HG03103 (cell line): ENCODE measurements around the gene NPR1.
"Not testable (repeated sequence)": the region's sequence is repeated elsewhere in the genome, so short reads cannot be mapped to it uniquely, and the experiment has no call there.

ENCODE experiments used
- ATAC-seq: cut with Tn5 transposase; IDR thresholded peaks from one replicate; pipeline ENCODE4 v1.9.1; 2021; ENCODE audit warnings: low read depth; ENCODE audit not compliant: unreplicated experiment

NPR1 gene

DNA sequence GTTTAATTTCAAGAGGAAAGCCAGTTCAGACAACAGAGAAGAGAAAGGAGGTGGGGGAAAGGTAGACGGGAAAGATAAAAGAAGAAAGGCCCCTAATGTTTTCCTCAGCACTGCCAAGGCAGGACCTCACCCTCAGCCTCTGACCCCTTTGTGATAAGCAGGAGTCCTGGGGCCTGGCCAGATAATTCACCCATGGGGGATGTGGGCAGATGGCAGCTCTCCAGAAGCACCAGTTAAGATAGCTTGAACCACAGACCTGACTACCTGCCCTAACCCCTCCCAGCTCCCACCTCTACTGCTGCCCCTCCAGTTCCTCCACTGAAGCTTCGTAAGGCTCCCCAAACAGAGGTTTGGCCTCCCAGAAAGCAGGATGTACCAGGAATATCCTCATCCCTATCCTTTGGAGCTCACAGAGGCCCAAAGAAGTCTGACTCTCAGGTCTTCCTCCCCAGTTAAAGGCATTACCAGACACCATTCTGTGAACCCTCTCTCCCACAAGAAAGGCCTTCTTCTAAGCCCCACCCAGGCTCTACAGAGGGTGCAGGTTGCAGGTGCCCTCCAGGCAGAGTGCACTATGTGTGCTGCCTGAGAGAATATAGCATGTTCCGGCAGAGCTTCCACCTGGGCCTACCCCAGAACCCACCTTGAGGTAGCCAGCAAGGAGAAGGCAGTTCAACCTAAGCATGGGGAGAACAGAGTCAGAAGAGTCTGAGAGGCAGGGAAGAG is 29.2 kb upstream of the NPR1 start:
- no peak for ATAC-seq

DNA sequence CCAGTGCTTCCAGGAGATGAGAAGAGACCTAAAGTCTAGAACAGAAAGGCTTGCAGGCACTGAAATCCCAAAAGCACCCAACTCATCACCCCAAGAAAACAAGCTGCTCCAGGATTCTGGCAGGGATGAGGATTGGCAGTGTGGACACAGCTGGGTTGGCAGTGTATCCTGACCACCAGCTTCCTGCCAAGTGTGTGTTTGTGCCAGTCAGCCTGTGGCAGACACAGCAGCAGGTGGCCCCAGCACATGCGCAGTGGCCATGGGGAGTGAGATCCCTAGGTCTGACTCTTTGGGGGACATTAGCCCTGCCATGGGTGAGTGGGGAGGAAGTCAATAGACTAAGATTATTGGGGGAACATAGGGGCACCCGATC is 28.6 kb upstream of the NPR1 start:
- no peak for ATAC-seq

DNA sequence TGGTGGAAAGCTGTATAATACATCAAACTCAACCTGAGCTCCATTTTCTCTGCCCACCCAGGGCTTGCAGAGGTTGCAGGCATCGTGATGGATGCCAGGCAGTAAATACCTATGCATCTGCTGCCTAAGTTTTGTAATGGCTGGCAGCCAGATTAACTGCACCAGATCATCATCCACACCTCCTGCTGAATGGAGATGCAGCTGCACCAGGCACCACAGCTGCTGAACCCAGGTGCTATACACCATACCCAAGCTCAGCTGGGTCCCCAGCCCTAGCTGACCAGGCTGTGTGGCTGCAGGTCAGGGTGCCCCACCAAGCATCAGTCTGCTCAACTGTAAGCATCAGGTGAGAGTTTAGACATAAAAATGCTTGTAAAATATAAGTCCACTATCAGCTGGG is 26.7 kb upstream of the NPR1 start:
- no peak for ATAC-seq

DNA sequence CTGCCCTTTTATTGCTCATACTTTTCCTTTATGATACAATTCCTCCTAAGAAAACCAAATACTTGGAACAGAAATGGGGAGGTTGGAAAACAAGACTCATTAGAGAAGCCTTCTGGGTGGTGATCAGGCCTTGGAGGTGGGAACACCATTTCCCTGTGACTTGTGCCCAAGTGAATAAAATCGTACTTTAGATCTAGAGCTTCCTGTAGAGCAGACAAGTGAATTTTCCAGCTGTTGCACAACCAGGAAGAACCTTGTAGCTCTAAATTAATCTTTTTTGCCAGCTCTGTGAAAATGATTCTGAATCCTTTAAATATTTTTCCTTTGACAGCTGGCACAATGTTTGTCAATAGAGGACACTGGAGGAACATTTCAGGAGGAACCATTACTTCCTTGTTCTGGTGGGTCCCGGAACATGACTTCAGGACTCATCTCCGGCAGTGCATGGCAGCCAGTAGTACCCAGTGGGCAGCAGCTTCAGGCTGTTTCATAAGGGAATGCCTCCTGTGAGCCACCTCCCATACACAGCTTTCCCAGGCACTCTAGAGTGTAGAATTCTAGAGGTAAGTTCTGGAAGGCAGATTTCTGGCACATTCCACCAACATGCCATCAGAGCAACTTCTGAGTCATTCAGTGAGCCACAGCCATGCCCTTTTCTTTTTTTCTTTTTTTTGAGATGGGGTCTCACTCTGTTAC is 25.5 kb upstream of the NPR1 start:
- ATAC-seq: no peak

DNA sequence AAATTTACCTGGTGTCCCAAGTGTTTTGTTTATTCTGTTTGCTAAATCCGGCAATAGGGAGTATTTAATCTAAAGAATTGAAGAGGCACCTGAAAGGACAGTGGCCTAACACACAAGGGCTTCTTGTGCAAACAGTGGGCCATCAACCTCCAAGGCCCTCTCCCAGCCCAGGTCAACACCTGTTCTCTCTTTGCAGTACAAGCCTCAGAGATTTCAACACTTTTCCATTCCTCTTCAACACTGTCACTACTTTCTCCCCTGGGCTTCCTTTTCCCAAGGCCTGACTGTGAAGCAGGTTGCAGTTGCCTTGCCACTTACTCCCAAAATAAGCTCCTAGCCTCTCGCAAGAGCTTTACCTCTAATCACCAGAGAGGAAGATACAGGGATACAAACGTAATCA is 23.2 kb upstream of the NPR1 start:
- no peak for ATAC-seq

DNA sequence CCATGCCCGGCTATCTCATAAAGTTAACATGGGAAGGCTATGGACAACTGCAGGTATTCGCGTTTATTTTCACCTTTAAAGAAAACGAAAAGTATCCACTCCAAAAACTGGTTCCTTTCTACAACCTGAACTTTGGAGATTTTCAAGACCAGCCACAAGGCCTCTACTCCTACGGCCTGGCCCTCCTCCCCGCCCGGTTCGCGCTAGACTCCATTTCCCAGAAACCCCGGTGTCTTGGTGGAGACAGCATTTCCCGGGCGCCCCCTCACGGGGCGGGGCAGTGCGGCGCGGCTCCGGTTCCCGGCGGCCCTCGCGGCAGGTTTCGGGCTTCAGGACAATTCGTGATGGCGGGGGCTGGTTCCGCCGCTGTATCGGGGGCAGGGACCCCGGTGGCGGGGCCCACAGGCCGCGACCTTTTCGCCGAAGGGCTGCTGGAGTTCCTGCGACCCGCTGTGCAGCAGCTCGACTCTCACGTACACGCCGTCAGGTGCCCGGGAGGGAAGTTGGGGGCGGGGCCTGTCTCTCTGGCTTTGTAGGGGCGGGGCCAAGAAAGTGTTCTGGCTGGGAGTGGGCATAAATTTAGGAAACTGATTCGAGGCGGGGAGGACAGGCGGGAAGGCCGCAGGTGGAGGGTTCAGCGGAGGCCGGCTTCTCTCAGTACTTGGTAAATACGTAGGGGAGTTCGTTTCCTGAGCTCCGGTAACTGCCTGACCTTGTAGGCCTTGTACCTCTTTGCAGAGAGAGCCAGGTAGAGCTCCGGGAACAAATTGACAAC is 19.9 kb upstream of the NPR1 start, which contains the start of gene SNAPIN:
Gene SNAPIN (plus strand): TSS at position 304 of the 775 bp plus-strand sequence. CDS start 41 bp downstream, at position 345.
- peak; percentile 75 for ATAC-seq

DNA sequence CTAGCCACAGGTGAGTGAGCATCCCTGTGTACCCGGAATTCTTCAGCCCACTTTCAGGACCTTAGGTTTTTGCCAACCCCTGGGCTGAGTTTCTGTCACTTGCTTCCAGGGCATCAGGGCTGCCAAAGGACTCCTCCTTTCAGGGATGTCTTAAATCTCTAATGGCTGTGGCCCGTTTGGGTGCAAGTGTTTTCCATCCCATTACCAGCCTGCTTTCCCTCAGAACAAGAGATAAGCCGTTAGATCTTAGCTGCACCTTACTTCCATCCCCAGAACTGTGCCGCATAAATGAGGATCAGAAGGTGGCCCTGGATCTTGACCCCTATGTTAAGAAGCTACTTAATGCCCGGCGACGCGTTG is 19.3 kb upstream of the NPR1 start:
- ATAC-seq: no peak

DNA sequence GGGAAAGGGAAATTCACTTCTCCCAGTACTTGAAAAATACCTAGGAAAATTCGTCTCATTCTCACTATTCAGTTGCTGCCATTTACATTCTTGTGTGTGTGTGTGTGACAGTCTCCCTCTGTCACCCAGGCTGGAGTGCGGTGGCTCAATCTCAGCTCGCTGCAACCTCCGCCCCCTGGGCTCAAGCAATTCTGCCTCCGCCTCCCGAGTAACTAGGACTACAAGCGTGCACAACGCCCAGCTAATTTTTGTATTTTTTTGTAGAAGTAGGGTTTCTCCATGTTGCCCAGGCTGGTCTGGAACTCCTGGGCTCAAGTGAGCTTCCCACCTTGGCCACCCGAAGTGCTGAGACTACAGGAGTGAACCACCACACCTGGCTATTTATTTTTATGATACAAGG is 18.8 kb upstream of the NPR1 start:
- ATAC-seq: no peak

DNA sequence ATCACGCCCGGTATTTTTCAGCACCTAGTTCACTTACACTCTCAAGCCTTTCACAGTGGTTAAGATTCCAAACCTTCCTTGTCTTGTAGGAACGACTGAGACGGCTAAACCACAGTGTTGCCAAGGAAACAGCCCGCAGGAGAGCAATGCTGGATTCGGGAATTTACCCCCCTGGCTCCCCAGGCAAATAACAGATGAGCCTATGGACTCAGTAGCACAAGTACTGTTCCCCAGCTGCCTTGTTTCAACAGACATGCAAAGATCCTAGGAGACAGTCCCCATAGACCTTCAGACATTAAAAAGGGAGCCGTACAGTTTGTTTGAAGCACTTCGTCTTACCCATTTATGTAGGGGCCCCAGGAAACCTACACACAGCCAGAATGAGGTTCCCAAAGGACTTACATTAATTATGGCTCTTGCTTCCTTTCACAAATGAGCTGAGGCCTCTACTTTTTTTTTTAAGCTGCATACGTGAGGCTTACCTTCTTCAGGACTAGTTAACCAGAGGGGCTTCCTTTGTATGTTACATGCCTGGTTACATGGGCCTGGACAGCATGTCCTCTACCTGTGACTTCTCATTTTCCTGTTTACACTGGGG is 17.3 kb upstream of the NPR1 start:
- ATAC-seq: no peak

DNA sequence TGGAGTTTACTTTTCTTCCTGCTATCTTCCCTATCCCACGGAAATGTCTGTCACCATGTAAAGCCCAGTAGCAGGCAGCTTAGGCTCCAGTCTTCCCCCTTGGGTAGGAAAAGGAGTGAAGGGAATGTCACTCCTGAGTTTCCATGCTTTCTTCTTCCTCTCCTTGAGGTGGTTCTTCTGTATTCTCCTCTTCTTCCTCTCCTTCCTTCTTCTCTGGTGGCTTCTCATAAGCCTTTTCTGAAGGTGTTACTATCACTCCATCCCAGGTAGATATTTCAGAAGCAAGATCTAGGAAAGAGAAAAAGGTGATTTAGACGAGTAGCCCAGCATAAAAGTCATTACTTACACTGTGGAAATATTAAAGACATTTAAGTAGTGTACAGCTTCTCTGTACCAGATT is 16.2 kb upstream of the NPR1 start:
- no peak for ATAC-seq

DNA sequence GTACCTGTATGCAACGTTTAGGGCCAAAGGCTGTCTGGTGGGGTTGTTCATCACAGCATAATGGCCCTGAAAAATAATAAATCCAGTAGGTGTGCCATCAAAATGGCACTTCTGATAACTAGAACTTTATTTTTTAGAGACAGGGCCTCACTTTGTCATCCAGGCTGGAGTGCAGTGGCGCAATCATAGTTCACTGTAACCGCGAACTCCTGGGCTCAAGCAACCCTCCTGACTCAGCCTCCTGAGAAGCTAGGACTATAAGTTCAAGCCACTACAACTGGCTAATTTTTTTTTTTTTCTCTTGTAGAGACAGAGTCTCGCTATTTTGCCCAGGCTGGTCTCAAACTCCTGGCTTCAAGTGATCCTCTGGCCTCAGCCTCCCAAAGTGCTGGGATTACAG is 15.3 kb upstream of the NPR1 start:
- no peak for ATAC-seq

DNA sequence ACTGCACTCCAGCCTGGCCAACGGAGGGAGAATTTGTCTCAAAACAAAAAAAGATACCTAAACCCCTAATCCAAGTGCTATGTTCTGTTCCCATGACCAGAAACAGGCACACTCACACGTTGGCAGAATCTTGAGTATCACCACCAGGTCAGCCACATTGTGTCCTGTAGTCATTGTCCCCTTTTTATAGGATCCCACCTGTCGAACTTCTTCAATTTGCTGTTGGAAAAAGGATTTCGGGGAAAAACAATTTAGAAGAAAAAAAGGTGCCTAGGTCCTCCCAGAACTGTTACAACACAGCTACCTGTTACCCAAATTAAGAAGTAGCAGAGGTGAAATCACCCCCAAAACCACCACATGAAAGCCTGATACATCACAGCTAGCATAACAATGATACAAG is 11.0 kb upstream of the NPR1 start:
- no peak for ATAC-seq

DNA sequence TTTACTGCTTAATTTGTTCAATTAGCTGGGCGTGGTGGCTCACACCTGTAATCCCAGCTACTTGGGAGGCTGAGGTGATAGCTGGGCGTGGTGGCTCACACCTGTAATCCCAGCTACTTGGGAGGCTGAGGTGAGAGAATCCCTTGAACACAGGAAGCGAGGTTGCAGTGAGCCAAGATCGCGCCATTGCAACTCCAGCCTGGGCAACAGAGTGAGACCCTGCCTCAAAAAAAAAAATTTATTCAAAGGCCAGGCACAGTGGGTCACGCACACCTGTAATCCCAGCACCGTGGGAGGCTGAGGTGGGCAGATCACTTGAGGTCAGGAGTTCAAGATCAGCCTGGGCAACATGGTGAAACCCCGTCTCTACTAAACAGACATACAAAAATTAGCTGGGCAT is 9.8 kb upstream of the NPR1 start:
- not testable (repeated sequence) for ATAC-seq

DNA sequence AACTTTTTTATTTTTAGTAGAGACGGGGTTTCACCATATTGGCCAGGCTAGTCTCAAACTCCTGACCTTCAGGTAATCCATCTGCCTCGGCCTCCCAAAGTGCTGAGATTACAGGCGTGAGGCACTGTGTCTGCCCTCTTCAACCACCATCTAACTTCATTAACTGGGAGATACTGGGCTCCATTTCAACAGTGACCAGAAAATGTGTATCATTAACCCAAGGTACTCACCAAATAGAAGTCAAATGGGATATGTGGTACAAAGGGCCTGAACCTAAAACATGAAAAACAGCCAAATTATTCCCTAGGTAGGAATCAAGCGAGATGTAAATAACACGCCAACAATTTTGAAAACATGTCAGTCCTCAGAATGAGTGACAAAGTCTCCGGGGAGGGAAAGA is 8.9 kb upstream of the NPR1 start:
- ATAC-seq: no peak

DNA sequence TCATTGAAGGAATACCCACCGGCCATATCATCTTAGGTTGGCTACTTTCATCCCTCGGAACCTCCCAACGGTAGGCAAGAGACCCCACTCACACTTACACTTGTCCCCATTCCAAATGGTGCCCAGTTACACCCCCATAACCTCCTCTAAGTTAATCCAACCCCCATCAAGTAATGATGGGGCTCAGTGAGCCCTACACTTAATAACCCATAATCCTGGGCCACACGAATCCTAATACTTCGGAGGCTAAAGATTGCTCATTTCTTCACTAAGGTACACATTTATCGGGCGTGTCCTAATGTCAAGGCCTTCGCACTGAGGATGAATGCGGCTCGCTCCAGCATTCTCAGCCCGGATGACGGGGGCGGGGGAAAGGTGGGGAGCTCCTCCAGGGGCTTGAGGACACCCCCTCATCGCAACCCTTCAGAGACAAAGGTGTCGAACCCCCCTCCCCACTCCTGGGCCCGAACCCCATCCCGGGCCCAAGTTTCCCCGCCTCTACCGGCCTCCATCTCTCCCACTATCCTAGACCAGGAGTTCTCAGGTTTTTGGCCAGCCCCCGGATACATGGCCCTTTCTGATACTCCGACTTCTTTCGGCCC is 8.1 kb upstream of the NPR1 start:
- no peak for ATAC-seq

DNA sequence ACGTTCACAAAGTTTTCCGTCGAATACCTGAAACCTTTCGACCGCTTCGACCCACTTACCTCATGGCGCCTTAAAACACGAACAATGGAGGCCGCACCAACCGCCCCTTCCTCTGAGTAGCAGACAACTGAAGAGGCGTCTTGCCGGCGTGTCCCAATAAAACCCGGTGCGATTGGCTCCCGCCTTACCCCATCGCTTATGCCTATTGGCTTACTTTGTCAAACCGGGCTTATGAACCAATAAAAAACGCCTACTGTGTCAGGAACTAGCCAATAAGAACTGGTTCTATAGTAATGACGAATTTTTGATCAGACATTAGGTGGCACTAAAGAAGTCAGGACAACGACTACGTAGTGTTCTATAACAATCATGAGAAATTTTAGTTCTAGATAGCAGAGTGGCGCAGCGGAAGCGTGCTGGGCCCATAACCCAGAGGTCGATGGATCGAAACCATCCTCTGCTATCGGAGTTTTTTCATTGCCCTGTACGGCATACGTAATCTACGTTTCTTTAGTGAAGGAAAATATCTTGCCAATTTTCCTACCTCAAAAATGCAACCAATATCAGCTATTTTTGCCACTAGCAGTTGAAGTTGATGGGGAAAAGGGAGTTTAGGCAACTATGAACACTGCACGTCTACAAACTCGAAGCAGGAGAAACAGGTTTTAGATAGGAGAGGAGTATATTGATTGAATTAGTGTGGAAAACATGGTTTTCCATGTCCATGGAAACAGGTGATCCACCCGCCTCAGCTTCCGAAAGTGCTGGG is 7.4 kb upstream of the NPR1 start, which contains the start of gene ILF2:
Gene ILF2 (minus strand): TSS at position 135 of the 769 bp plus-strand sequence. CDS start 71 bp downstream, at position 64.
- peak; percentile 89 for ATAC-seq

DNA sequence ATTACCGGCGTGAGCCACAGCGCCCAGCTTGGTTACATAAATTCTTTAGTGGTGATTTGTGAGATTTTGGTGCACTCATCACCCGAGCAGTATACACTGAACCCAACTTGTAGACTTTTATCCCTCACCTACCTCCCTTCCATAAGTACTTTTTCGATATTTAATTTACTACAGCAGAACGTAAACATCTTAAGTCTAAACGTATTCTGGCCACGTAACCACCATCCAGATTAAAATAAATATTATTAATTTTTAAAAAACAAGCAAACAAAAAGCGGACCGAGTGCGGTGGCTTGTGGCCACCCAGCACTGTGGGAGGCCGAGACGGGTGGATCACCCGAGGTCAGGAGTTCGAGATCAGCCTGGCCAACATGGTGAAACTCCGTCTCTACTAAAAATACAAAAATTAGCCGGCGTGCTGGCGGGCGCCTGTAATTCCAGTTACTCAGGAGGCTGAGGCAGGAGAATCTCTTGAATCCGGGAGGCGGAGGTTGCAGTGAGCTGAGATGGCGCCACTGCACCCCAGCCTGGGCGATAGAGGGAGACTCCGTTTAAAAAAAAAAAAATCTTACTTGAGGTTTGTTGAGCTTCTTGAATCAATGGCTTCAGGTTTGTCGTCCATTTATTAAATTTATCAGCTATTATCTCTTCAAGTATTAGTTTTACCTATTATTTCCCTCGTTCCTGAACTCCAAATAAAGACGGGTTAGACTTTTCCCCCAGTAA is 6.7 kb upstream of the NPR1 start:
- ATAC-seq: peak; percentile 17

DNA sequence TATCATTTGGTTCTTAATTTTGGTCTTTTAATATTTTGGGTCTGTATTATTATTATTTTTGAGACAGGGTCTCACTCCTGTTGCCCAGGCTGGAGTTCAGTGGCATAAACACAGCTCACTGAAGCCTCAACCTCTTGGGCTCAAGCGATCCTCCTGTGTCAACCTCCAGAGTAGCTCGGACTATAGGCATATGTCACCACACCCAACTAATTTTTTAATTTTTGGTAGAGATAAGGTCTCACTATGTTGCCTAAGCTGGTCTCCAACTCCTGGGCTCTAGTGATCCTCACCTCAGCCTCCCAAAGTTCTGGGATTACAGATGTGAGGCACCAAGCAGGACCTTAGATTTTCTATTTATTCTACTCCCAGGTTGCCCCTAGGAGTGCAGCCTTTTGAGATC is 5.0 kb upstream of the NPR1 start:
- no peak for ATAC-seq
